Measurements from ENCODE around the gene RPS4Y2. TPM values are rescaled to one million over a fixed set of nuclear protein-coding genes. Genes with fewer than 3 reads are reported as not detected.

RPS4Y2 gene
- total RNA-seq = not detected in 2 replicates

DNA sequence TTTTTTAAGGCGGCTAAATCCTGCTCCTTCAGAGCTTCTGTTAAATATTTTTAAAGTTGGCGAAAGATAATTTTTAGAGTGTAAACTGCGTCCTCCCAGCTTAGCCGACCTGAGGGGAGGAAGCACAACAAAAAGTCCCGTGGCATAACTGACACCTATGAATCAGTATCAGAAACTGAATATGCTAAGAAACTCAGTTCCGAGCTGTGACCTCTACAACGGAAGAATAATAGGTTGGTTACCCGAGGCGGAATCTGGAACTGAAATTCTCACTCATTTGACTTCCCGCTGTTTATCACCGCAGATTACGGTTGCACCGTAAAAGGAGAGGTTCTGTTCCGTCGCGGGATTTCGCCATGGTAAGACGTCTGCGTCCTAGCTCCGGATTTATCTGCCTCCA lies at the start of gene RPS4Y2:
TSS of gene RPS4Y2 (plus strand) at position 301 of the 400 bp plus-strand sequence. CDS start at position 357, 56 bp downstream.

Other genes starting within 250 kb of the RPS4Y2 start
- 19.3 and 20.0 TPM in 2 replicates for gene EIF1AY, start 180.3 kb upstream of the RPS4Y2 start, total RNA-seq